Endothelial cell of umbilical vein (primary cell): ENCODE data around the gene TNIP1. TPM values are rescaled to one million over a fixed set of nuclear protein-coding genes. Genes with fewer than 3 reads are reported as not detected.

Experiments
- BruUV-seq: library from RNA; stranded (reverse); fragments of 400-500 nt; replicated peaks from 2 replicates; lab custom pipeline; 2021; lab: Mats Ljungman, UMichigan
- CTCF ChIA-PET: fragments of 300-600, 350-600 bp; sonication (Branson Sonifier 250); formaldehyde crosslinking; loops from one replicate; lab custom pipeline; 2021; ENCODE audit warnings: antibody characterized with exemption, inconsistent platforms; lab: Charles Lee
- POLR2A ChIA-PET: fragments of 300-600, 350-600 bp; sonication (Branson Sonifier 250); formaldehyde crosslinking; loops from one replicate; lab custom pipeline; 2021; ENCODE audit warnings: antibody characterized with exemption, inconsistent platforms; lab: Charles Lee
- DNase-seq: peaks from one replicate; pipeline ENCODE4 v3.0.0-alpha.2; 2011; ENCODE audit warnings: low read depth, low spot score
- FAIRE-seq: peaks from 2 replicates; lab custom pipeline; 2011; peaks lifted over from hg19 to GRCh38; lab: Jason Lieb, UNC
- H2AFZ ChIP-seq: 2 replicates; pipeline ENCODE4 v1.6.0; 2012; ENCODE audit warnings: low read depth, low read length, control low read depth, inconsistent platforms
- H3K27ac ChIP-seq: 2 replicates; pipeline ENCODE4 v1.5.1; 2011; ENCODE audit warnings: low read depth, mild to moderate bottlenecking, control low read depth, low read length, moderate library complexity; ENCODE audit not compliant: insufficient read depth
- H3K27me3 ChIP-seq, 2 experiments: 2 replicates each; pipeline versions ENCODE4 v1.6.0 to v1.6.1; 2011; ENCODE audit warnings: low read length in 2 of 2, mixed read lengths in 1 of 2; ENCODE audit not compliant: control insufficient read depth in 2 of 2, insufficient read depth in 2 of 2
- H3K36me3 ChIP-seq, 2 experiments: 2 replicates in 1 of 2; 3 replicates in 1 of 2; pipeline ENCODE4 v1.5.1; 2011; ENCODE audit warnings: low read length in 2 of 2, mild to moderate bottlenecking in 1 of 2, moderate library complexity in 1 of 2; ENCODE audit not compliant: control insufficient read depth in 2 of 2, insufficient read depth in 2 of 2; ENCODE audit errors: extremely low read depth in 1 of 2
- H3K4me1 ChIP-seq: 3 replicates; pipeline ENCODE4 v1.5.1; 2011; ENCODE audit warnings: mild to moderate bottlenecking, low read length; ENCODE audit not compliant: control insufficient read depth, insufficient read depth; ENCODE audit errors: extremely low read depth
- H3K4me2 ChIP-seq: 2 replicates; pipeline ENCODE4 v1.6.1; 2011; ENCODE audit warnings: low read length, control low read depth, mixed read lengths; ENCODE audit not compliant: insufficient read depth
- H3K4me3 ChIP-seq, 3 experiments: fragments of 200-600 bp in 1 of 3; sonication (generic), shearing (Covaris generic) in 1 of 3; replicated peaks in 1 of 3; 2 replicates each; pipeline ENCODE4 v1.5.1; 2011 to 2016; ENCODE audit warnings: control low read depth in 3 of 3, low read length in 3 of 3, mild to moderate bottlenecking in 2 of 3, inconsistent platforms in 1 of 3, low read depth in 1 of 3, moderate library complexity in 1 of 3; ENCODE audit not compliant: insufficient read depth in 1 of 3
- H3K79me2 ChIP-seq: 2 replicates; pipeline ENCODE4 v1.6.0; 2012; ENCODE audit warnings: low read length, inconsistent platforms; ENCODE audit not compliant: control insufficient read depth, insufficient read depth
- H3K9ac ChIP-seq: replicated peaks from 2 replicates; pipeline ENCODE3; 2011; ENCODE audit warnings: low read length, control low read depth; ENCODE audit not compliant: insufficient read depth; ENCODE audit errors: extremely low read depth
- H3K9me1 ChIP-seq: replicated peaks from 3 replicates; pipeline ENCODE4 v1.6.0; 2011; ENCODE audit warnings: mild to moderate bottlenecking, low read length; ENCODE audit not compliant: control insufficient read depth, insufficient read depth; ENCODE audit errors: extremely low read depth
- H3K9me3 ChIP-seq: replicated peaks from 2 replicates; pipeline ENCODE4 v1.5.1; 2012; ENCODE audit warnings: low read length, inconsistent platforms; ENCODE audit not compliant: control insufficient read depth, insufficient read depth
- H4K20me1 ChIP-seq: replicated peaks from 2 replicates; pipeline ENCODE3; 2011; ENCODE audit warnings: mild to moderate bottlenecking, low read length; ENCODE audit not compliant: control insufficient read depth, insufficient read depth; ENCODE audit errors: extremely low read depth
- EZH2 ChIP-seq: IDR thresholded peaks from 2 replicates; pipeline ENCODE4 v1.6.1; 2012; ENCODE audit warnings: borderline replicate concordance, low read depth, mild to moderate bottlenecking, moderate library complexity, low read length, inconsistent platforms; ENCODE audit not compliant: severe bottlenecking
- FOS ChIP-seq: IDR thresholded peaks from 2 replicates; pipeline ENCODE4 v1.6.1; 2011; ENCODE audit warnings: mild to moderate bottlenecking, low read length, moderate library complexity, borderline replicate concordance; ENCODE audit not compliant: insufficient read depth
- GATA2 ChIP-seq: IDR thresholded peaks from 2 replicates; pipeline ENCODE4 v1.7.0; 2011; ENCODE audit warnings: low read depth, mild to moderate bottlenecking, moderate library complexity, mixed read lengths, low read length; ENCODE audit not compliant: insufficient read length, insufficient read depth
- JUN ChIP-seq: IDR thresholded peaks from 2 replicates; pipeline ENCODE4 v1.6.1; 2011; ENCODE audit warnings: borderline replicate concordance, low read depth; ENCODE audit not compliant: insufficient read length, insufficient read depth
- MYC ChIP-seq: IDR thresholded peaks from one replicate; pipeline ENCODE4 v1.6.1; 2011; ENCODE audit warnings: mild to moderate bottlenecking, low read depth, low read length
- POLR2AphosphoS5 ChIP-seq: IDR thresholded peaks from 2 replicates; pipeline ENCODE4 v1.6.1; 2012; ENCODE audit warnings: low read depth, mild to moderate bottlenecking, control low read depth, low read length, moderate library complexity; ENCODE audit not compliant: insufficient read depth
- dilution Hi-C: fragments of 300-500 bp; cut with MboI; formaldehyde crosslinking; loops from one replicate; pipeline ENCODE4 v1.15.0; 2019; ENCODE audit warnings: low sequenced_read_pairs; ENCODE audit not compliant: extremely low pct_ligation_motif_present
- intact Hi-C: fragments of 100-400 bp; cut with micrococcal nuclease; formaldehyde crosslinking; loops from one replicate; pipeline ENCODE4 v1.10.0; 2022
- polyA plus RNA-seq, 4 experiments: library from polyadenylated mRNA; depleted of rRNA in 3 of 4; stranded (reverse) in 3 of 4; unstranded in 1 of 4; fragments of >200 nt; gene quantifications; 2 replicates each; pipeline versions ENCODE4 v1.2.1 to v1.2.3, GENCODE V29; 2011 to 2012; ENCODE audit warnings: missing spikeins in 1 of 4
- total RNA-seq: library from RNA; stranded (reverse); gene quantifications from 2 replicates; pipeline ENCODE4 v1.2.3, GENCODE V29; 2021

Gene TNIP1
- total and polyA plus RNA-seq, 2 donors (not counting 3 experiments of a cell fraction or from before 2014, with no cell fraction given): 43.0 to 96.8 TPM

DNA sequence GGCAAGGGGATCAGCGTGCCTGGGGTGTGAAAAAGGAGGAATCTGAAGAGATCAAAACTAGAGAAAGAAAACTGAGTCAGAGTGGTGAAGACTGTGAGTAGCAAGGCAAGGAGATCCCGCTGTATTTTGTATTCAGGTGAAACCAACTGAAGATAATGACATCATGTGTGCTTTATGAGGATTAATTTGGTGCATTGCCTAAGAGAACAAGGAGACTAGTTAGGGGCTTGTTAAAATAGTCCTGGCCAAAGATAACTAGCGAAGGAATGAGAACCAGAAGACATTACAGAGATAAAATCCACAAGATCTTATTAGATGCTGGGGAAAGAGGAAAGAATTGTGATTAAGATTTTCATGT is 77.4 kb downstream of the TNIP1 start:
- H3K4me2 ChIP-seq: no peak overlapping the region
- H4K20me1 ChIP-seq: no peaks in the 10 kb centered on the region
- no peaks in the 10 kb centered on the region for H3K9me1 ChIP-seq
- no peaks in the 10 kb centered on the region for H3K36me3 ChIP-seq
- no peak overlapping the region for H3K9ac ChIP-seq
- DNase-seq: no peak
- POLR2A ChIA-PET: no interaction called here
- no peaks in the 10 kb centered on the region for H3K4me1 ChIP-seq
- TF ChIP-seq GATA2: no peak
- H3K79me2 ChIP-seq: no peaks in the 10 kb centered on the region
- dilution Hi-C loops (no loop called here), intact Hi-C loops (no loop called here)
- H3K9me3 ChIP-seq: no peaks in the 10 kb centered on the region
- peaks cover 0 to 4% of the 10 kb centered on the region in 2 experiments for H3K27me3 ChIP-seq
- no peak overlapping the region for H3K27ac ChIP-seq
- FAIRE-seq: no peak
- no peak overlapping the region for H2AFZ ChIP-seq
- no TSS peak for BruUV-seq
- CTCF ChIA-PET: interaction anchor here (4.8 to 6.0 kb wide), 2 partner anchors 46 to 112 kb away, joined by 115 to 215 read pairs; no protein-coding TSS in a partner anchor
- H3K4me3 ChIP-seq: no peak overlapping the region

GRCh38 chr5:151002681-151003502 is 77.9 kb downstream of the TNIP1 start:
- H3K27me3 ChIP-seq: peaks cover 0 to 4% of the 10 kb centered on the region in 2 experiments
- intact Hi-C loops (loop anchor here (1.0 kb wide), 4 partner anchors 45 to 236 kb away; no protein-coding TSS in a partner anchor), dilution Hi-C loops (no loop called here)
- H3K9me3 ChIP-seq: no peaks in the 10 kb centered on the region
- POLR2A ChIA-PET: interaction anchor here (0.8 kb wide), 1 partner anchor 50 kb away, joined by 4 read pairs; no protein-coding TSS in a partner anchor
- H3K27ac ChIP-seq: no peak overlapping the region
- H3K36me3 ChIP-seq: no peaks in the 10 kb centered on the region
- no peaks in the 10 kb centered on the region for H4K20me1 ChIP-seq
- no peak overlapping the region for H3K4me2 ChIP-seq
- BruUV-seq: no TSS peak
- no peak overlapping the region for H2AFZ ChIP-seq
- no peak overlapping the region for H3K4me3 ChIP-seq
- FAIRE-seq (peak; percentile 64), DNase-seq (no peak)
- no peaks in the 10 kb centered on the region for H3K79me2 ChIP-seq
- TF ChIP-seq GATA2 (no peak), FOS (no peak), JUN (no peak), POLR2AphosphoS5 (no peak), EZH2 (no peak), MYC (no peak)
- no peak overlapping the region for H3K9ac ChIP-seq
- no peaks in the 10 kb centered on the region for H3K4me1 ChIP-seq
- CTCF ChIA-PET: interaction anchor here (0.6 to 6.0 kb wide), 25 partner anchors 10 to 650 kb away, joined by 3 to 215 read pairs (median 5); partner anchors contain the start of gene ANXA6
- no peaks in the 10 kb centered on the region for H3K9me1 ChIP-seq
